GM18951 (cell line): ENCODE measurements around the gene ST3GAL3.
"Not testable (repeated sequence)": the region's sequence is repeated elsewhere in the genome, so short reads cannot be mapped to it uniquely, and the experiment has no call there.

Experiments
- POLR2A ChIP-seq: IDR thresholded peaks from 4 replicates; pipeline ENCODE4 v1.6.1; 2011; ENCODE audit warnings: mild to moderate bottlenecking; ENCODE audit not compliant: insufficient read length, insufficient read depth; ENCODE audit errors: extremely low read depth
- in situ Hi-C: fragments of 300-500 bp; cut with MboI; formaldehyde crosslinking; loops from one replicate; pipeline ENCODE4 v1.12.0; 2022; ENCODE audit warnings: low sequenced_read_pairs, mixed read lengths, inconsistent platforms; ENCODE audit not compliant: unreplicated experiment

Gene ST3GAL3

DNA sequence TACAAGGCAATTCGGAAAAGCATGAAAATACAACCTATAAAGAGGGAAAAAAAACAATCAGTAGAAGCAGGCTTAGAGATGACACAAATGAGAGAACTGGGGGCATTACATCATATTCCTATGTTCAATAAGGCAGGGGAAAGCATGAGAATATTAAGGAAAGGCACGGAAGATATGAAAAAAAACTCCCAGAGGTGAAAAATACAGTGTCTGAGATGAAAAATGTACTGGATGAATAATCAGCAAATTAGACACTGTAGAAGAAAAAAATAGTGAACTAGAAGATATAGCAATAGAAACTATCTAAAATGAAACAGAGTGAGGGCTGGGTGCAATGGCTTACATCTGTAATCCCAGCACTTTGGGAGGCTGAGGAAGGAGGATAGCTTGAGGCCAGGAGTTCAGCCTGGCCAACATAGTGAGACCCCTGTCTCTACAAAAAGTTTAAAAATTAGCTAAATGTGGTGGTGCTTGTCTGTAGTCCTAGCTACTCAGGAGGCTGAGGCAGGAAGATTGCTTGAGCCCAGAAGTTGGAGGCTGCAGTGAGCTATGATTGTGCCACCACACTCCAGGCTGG is 101.8 kb downstream of the ST3GAL3 start:
- no peak for TF ChIP-seq POLR2A
- in situ Hi-C loops = no loop called here

DNA sequence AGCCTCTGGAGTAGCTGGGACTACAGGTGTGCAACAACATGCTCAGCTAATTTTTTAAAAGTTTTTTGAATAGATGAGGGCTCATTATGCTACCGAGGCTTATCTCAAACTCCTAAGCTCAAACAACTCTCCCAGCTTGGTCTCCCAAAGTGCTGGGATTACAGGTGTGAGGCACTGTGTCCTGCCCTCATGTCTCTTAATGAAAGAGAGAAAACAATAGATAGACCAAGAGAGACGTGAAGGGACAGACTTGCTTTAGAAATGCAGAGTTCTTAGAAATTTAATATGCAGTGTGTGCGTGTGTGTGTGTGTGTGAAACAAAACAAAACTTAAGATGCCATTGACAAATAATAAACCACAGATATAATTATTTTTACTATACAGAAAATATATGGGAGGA is 105.2 kb downstream of the ST3GAL3 start:
- TF ChIP-seq POLR2A = no peak
- in situ Hi-C loops = no loop called here

DNA sequence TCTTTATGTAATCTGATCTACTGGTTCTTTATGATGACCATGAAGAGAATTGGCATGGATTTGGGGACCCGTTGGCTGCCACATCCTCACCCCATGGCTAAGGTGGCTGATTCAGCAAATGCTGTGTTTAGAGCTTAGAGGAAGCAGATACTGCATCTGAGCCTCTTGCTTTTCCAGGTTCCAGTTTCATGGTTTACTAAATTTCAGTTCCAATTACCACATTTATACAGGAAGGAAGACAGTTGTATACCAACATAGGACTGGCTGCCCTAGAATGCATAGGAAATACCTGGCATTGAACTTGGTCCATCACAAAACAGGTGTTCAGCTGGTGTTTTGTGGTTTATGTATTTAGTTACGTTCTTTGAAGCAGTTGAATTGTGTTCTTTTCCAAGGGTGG is 107.1 kb downstream of the ST3GAL3 start:
- in situ Hi-C loops = no loop called here
- TF ChIP-seq POLR2A = no peak

DNA sequence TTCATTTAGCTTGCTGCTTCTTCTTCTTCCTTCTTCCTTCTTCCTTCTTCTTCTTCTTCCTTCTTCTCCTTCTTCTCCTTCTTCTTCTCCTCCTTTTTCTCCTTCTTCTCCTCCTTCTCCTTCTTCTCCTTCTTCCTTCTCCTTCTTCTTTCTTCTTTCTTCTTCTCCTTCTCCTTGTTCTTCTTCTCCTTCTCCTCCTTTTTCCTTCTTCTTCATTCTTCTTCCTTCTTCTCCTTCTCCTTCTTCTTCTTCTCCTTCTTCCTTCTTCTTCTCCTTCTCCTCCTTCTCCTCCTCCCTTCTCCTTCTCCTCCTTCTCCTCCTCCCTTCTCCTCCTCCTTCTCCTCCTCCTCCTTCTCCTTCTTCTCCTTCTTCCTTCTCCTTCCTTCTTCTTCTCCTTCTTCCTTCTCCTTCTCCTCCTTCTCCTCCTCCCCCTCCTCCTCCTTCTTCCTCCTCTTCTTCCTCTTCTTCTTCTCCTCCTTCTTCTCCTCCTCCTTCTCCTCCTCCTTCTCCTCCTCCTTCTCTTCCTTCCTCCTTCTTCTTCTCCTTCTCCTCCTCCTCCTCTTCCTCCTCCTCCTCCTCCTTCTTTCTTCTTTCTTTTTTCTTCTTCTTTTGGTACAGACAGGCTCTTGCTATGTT is 110.1 kb downstream of the ST3GAL3 start:
- no peak for TF ChIP-seq POLR2A
- in situ Hi-C loops = no loop called here

DNA sequence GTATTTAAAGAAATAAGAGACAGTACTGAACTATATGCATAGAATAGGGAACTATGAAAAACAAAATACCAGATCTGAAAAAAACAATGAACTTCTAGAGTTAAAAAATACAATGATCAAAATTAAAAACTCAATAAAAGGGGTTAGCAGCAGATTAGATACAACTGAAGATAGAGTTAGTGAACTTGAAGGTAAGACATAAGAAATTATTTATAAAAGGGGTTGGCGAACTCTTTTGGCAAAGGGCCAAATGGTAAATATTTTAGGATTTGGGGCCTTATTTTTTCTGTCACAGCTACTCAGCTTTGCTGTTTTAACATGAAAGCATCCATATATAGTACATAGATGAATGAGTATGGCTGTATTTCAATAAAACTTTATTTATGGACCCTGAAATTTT is 111.4 kb downstream of the ST3GAL3 start:
- in situ Hi-C loops = no loop called here
- TF ChIP-seq POLR2A = no peak

DNA sequence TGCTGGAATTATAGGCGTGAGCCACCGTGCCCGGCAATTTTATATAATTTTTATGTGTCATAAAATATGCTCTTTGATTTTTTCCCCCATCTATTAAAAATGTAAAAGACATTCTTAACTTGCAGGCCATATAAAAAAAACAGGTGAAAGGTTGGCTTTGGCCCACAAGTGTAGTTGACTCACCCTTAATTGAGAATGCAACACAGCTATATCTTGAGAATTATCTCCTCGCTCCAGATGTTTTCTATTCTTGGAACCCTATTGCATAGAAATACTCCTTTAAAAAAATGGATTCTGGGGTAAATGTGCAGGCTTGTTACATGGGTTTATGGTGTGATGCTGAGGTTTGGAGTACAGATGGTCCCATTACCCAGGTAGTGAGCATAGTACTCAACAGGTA is 112.0 kb downstream of the ST3GAL3 start:
- no peak for TF ChIP-seq POLR2A
- in situ Hi-C loops = no loop called here

DNA sequence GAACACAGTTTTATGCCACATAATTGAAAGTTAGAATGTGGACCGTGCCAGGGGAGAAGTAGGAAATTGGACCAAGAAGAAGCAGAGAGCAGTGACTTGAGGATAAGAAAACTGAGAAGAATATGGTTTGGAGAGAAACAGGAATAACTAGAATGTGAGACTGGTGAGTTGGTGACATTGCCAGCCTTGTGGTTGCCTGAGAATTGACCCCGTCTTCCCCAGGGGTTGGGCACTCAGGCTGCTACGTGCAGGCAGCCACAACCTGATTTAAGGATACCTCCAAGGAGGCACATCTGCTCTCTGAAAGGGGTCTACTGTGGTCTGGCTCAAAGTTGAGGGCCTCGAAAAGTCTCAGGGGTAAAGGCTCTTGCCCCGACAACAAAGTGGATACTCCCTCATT is 114.1 kb downstream of the ST3GAL3 start:
- in situ Hi-C loops = no loop called here
- no peak for TF ChIP-seq POLR2A

DNA sequence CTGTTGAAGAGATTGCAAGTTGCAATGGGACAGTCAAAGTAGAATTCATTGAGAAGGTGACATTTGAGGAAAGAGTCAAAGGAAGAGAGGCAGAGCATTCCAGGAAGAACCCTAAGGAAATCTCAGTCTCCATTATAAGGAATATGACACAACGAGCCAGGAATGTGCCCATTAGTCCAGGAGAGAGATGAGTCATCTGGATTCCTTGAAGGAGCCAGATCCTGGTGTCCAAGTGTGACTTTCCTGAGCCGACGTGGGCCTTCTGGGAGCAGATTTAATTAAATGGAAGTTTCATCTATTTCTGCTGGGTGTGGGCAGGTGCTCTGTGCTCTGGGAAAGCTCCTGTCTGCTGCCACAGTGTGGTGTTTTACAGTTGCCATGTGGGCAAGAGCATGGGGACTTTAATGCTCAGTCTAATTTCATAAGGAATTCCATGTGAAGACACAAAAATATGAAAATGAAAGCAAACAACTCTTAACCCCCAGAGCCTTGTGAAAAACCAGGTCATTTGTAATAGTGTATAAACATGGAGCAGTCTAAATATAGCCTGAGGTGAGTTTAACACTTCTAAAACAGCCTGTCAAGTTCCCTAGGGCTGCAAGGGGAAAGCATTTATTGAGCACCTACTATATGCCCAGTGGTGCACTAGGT is 114.8 kb downstream of the ST3GAL3 start:
- in situ Hi-C loops = no loop called here
- TF ChIP-seq POLR2A = no peak

DNA sequence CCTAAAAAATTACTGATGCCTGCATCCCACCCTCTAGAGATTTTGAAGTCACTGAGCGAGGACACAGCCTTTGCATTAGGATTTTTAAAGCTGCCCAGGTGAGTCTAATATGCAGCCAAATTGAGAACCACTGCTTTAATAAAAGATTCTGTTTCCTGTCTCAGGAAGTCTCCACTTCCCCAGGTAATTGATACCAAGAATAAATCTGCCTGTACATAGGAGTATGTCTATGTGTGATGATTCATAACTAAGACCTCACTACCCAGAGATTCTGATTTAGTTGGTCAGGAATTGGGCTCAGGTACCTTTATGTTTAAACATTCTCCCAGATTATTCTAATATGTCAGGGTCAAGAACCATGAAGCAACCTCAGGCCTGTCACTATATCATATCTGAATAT is 117.5 kb downstream of the ST3GAL3 start:
- TF ChIP-seq POLR2A = no peak
- in situ Hi-C loops = no loop called here

DNA sequence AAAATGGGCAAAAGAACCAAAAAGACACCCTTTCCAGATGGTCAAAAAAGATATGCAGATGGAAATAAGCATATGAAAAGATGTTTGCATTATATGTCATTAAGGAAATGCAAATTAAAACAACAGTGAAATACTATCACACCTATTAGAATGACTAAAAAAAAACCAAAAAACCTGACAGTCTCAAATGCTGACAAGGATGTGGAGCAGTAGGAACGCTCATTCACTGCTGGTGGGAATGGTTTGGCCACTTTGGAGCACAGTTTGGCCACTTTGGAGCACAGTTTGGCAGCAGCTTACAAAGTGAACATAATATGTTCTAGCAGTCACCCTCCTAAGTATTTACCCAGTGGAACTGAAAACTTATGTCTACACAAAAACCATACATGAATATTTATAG is 121.2 kb downstream of the ST3GAL3 start:
- in situ Hi-C loops = no loop called here
- no peak for TF ChIP-seq POLR2A

DNA sequence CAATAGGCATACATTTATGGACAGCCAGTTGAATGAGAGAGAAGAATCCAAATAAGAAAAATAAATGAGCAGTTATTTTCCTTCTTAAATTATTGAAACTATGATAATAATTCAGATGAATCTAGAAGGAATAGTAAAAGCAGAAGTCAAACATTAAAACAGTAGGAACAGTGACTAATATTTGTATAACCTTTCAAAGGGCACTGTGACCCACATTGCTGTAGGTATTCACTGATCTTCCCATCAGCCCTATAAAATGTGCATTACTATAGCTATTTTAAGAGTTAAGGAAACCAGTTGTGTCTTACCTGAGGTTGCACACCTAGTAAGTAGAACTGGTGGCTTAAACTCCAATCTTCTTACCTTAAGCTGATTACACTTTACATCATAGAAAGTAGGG is 123.5 kb downstream of the ST3GAL3 start:
- in situ Hi-C loops = no loop called here

DNA sequence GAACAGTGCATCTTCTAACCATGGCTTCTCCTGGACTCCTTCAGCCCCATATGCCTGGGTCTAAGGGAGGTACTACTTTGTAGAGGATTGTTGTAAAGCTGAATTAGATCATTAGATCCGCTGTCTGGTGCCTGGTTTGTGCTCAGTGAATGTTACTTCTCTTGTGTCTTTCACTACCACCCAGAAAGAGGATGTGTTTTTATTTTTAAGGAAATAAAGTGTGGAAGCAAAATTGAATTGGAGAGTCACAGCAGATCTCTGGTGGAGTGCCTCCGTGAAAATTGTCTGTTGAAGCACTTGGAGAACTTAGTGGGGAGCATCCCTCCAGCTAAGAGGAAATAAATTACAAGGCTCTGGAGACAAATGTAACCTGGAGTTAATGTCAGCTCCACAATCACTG is 124.5 kb downstream of the ST3GAL3 start:
- TF ChIP-seq POLR2A = no peak
- in situ Hi-C loops = no loop called here

More for the DNA sequence above, 123.5 kb downstream of the ST3GAL3 start:
- no peak for TF ChIP-seq POLR2A

DNA sequence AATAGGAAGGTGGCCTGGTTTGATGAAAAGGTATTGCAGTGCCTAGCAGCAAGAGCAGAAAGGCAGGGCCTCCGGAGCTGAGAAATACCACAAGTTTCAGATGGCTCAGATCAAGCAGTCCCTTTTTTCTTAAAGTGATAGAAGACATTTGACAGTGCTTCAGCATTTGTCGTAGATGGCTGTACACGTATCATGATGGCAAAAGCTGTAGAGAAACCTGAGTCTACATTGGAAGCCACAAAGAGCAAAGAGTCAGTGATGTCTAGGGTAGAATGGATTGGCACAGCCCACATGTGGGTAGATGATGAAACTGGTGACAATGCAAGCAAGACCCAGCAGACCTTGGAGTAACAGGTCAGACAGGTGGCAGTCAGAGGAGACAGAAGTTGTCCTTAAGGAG is 124.9 kb downstream of the ST3GAL3 start:
- TF ChIP-seq POLR2A = no peak
- in situ Hi-C loops = no loop called here

DNA sequence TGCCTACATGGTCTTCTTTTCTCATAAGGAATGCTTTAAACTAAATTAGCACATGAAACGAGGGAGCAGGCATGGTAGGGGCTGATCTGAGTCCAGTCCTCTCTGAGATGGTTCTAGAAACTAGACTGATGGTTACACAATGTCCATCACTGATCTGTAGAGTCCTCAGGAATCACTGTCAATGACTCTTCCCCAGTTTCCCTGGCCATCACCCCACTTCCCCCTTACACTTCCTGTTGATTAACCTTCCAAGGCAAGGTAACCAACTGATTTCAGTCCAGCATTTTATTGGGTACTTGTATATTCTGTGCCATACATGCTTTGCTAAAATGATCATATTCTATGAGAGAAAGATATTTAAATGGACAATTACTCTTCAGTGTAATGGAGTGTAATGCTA is 125.7 kb downstream of the ST3GAL3 start:
- no peak for TF ChIP-seq POLR2A
- in situ Hi-C loops = no loop called here

DNA sequence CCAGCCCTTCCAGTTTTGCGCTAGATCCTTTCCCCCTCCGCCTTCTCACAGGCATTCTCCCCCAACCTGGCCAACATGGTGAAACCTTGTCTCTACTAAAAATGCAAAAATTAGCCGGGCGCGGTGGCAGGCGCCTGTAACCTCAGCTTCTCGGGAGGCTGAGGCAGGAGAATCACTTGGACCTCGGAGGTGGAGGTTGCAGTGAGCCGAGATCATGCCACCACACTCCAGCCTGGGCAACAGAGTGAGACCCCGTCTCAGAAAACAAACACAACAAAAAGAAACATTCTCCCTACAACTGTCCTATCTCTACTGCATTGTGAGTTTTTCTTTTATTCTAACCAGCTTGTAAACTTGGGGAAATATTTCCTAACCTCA is 126.6 kb downstream of the ST3GAL3 start:
- in situ Hi-C loops = not testable (repeated sequence)
